Islet precursor cell (in vitro differentiated cells): ENCODE measurements around the gene PLP1.
"Not testable (repeated sequence)": the region's sequence is repeated elsewhere in the genome, so short reads cannot be mapped to it uniquely, and the experiment has no call there.

ENCODE experiments used
- DNase-seq: peaks from one replicate; pipeline ENCODE4 v3.0.0-alpha.2; 2018

The PLP1 gene

GRCh38 chrX:103776546-103776945, at the start of gene PLP1:
TSS of gene PLP1 (plus strand) at chrX:103776840. CDS start at chrX:103776996, 156 bp downstream.
- no peak for DNase-seq

- peak; percentile 62 for DNase-seq
These were observed 49.5 kb upstream of the PLP1 start for GRCh38 chrX:103727115-103727514.

GRCh38 chrX:103729015-103729414, 47.6 kb upstream of the PLP1 start:
- DNase-seq = no peak

DNA sequence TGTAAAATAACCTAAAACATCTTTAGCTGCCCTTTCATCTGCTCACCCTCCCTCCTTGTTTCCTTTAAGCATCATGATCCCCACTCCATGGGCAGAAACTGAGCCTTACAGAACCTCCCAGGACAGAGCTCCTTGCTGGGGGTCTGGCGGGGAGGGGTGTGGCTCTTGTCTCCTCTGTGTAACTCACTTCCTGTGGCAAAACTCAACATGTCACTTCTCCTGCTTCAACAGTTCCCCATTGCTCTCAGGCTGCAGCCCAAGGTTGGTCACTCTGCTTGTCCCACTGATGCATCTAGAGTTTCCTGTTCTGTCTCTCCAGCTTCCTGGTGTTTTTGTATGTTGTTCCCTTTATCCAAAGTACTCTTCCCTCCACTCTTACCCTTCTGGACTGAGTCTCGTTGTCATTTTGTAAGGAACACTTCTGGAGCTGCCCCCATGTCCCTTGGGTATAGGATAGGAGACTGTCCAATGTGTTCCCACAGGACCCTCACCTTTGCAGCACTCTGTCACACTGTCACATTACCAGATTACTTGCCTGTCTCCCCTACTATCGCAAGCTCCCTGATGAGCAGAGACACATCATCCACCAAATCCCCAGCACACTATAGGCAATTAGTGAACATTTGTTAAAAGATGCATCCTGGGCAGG, 46.4 kb upstream of the PLP1 start:
- peak; percentile 69 for DNase-seq

- peak; percentile 86 for DNase-seq
These were observed 45.7 kb upstream of the PLP1 start for GRCh38 chrX:103730796-103731493.

DNA sequence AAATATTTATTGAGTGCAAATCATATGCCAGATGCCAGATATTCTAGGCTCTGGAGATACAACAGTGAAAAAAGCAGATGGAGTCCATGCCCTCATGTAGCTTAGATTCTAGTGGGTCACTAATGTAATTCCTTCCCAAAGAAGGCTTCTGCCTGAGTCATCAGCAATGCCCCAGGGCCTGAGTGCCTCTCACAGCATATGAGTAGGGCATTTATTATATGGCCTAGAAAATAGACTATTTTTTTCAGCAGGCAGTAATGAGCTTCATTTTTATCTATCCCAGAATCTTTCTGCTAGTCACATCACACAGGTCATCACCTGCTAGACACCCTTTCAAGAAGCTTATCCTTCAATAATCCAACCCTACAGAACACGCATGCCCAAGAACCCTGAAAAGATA, 43.6 kb upstream of the PLP1 start:
- DNase-seq = peak; percentile 71

DNA sequence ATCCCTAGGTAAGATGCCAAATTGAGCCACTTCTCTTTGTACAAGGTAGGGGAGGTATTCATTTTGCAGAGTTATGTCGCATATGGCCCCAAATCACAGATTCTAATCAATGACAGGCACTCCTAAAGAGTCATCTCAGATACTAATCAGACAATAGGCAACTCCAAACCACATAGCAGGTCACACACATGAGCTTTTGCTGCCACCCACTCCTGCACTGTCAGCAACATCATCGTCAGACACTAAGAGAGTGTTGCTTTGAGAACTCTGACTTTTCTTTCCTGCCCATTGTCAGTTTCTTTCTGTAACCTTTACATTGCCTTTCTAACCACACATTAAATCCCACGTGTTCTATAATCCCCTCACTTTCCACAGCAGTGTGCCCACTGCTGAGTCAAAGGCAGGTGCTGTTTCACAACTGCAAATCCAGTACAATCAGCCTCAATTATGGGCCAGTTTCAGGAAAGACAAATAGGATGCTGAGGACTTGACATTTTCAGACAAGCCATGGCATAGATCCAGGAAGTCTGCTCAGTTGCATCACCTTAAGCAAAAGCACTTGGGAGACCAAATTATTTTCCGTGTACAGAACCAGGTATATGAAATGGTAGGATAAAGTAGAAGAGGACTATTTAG, 42.4 kb upstream of the PLP1 start:
- no peak for DNase-seq

GRCh38 chrX:103737696-103738095, 38.9 kb upstream of the PLP1 start:
- no peak for DNase-seq

- DNase-seq = no peak
These were observed 37.2 kb upstream of the PLP1 start for GRCh38 chrX:103739421-103739820.

GRCh38 chrX:103741879-103742278, 34.8 kb upstream of the PLP1 start:
- DNase-seq = no peak

DNA sequence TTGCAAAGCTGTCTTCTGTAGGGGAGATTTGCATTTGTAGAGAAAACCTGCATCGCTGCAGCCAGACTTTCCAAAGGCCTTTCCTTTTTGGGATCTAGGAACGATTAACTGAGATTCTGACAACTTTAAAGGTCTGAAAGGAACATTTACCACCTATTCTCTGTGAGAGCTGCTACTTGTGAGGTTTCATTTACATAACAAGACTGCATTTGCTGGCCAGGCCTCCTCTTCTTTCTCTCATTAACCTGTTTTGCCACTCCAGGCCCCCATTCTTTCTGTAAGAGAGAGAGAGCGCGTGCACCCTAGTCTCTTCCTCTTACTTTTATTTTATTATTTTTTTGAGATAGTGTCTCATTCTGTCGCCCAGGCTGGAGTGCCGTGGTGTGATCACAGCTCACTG, 34.3 kb upstream of the PLP1 start:
- DNase-seq = no peak

DNA sequence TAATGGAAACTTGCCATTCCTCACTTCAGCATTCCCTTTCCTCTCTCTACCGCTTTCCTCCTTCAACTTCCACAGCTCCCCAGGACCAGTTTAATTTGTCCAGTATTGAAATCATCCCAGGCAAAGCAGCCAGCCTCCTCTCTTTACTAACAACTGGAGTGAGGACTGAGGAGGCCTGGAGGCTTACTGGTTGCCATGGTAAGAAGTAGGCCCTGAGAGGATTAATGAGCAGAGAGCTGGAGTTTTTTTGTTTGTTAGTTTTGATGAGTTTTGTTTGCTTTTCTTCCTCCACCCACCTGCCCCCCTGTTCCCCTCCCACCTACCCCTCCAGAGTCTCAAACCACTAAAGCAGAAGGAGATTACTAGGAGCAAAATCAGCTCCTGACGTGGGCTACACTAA, 29.5 kb upstream of the PLP1 start:
- DNase-seq = no peak

DNA sequence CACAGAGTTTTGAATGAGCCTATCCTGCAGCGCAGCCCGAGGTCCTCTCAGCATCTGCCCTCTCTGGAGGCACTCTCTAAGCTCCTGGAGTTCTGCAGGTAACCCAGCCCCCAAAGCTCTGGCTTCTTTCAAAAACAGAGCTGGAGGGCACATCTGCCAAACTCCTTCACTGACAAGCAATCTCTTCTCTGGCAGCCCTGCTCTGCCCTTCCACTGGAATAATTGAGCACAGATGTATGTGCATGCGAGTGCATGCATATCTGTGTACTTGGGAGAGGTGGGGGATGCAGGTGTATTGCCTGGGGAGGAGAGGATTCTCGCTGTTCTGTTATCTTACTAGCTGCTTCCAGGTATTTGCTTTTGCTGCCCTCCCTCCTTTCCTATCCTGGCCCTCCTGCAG, 22.2 kb upstream of the PLP1 start:
- peak; percentile 81 for DNase-seq

GRCh38 chrX:103756736-103757135, 19.9 kb upstream of the PLP1 start:
- no peak for DNase-seq

GRCh38 chrX:103758555-103758954, 18.1 kb upstream of the PLP1 start:
- DNase-seq = no peak

GRCh38 chrX:103763541-103763940, 13.1 kb upstream of the PLP1 start:
- not testable (repeated sequence) for DNase-seq

DNA sequence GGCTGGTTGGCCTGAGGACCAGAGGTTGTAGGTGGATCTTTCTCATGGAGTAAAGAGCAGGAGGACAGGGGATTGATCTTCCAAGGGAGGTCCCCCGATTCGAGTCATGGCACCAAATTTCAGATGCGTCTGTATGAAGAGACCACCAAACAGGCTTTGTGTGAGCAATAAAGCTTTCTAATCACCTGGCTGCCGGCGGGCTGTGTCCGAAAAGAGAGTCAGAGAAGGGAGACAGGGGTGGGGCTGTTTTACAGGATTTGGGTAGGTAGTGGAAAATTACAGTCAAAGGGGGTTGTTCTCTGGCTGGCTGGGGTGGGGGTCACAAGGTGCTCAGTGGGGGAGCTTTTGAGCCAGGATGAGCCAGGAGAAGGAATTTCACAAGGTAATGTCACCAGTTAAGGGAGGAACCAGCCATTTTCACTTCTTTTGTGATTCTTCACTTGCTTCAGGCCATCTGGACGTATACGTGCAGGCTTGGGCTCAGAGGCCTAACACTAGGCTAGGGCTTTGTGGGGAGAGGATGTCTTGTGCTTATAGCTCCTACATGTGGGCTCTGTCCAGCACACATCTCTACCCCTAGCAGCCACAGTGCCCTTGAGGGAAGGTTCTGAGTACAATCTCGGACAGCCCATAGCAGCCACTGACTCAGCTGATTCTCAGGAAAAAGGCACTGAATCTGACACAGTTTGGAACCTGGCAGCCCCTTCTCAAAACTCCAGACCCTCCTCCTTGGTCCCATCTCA, 9.7 kb upstream of the PLP1 start:
- peak; percentile 89 for DNase-seq

DNA sequence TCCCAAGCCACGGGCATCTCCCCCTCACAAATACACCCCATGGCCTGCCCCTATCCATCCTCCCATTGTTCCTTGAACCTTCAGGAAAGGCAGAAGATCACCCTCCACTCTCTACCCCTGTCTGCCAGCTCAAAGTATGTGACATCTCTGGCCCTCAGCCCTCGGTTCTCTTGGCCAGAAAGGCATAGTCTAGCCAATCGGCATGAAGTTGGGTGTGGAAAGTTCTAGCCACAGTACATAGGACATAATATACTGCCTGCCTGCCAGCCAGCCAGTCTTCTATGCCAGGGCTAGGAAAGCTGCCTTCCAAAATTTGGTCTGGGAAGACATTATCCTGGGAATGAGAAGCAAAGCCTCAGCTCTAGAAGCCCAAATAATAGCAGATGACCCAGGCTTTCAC, 3.2 kb upstream of the PLP1 start:
- no peak for DNase-seq

DNA sequence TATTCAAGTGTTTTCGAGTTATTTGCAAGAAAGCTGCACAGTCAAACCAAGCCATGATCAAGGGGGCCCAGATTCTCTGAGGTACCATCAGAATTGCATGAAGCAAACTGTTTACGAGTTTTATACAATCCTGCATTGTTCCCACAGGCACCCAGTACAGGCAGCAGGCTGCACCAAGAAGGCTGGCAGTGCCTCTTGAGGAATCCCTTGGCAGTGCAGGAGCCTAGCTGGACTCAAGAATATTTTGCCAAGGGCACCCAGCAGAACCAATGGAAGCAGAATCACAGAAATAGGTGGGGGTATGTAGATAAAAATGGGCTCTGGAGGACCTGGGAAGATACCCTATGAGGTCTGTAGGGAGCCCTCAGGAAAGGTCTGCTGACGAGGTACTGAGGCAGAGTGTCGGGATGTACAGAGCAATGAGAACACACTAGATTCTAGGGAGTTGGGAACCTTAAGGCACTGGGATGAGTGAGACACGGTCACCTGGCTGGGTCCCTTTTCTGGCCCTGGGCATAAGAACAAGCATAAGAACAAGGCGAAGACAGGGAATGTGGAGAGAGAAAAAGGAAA, 2.5 kb upstream of the PLP1 start:
- DNase-seq = no peak

GRCh38 chrX:103779141-103779789, 2.6 kb downstream of the PLP1 start:
- no peak for DNase-seq

- no peak for DNase-seq
These were observed 3.9 kb downstream of the PLP1 start for GRCh38 chrX:103780336-103781061.

DNA sequence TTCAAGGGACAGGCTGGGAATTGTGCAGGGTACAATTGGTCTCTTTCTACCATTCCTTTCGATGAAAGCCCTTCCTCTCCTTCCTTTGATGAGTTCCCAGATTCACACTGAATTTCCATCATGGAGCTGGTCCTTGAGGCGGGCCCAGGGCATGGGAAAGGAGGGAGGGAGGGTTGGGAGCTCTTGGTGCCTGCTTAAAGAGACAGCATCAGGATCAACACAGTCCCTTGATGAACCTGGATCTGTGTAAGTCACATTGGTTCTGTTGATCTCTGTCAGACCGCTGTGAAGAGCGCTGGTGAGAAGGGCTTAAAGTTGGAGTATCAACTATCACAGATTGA, 4.4 kb downstream of the PLP1 start:
- DNase-seq = no peak
